CD14-positive monocyte (primary cell): ENCODE measurements around the gene SSBP2. TPM values are rescaled to one million over a fixed set of nuclear protein-coding genes. Genes with fewer than 3 reads are reported as not detected.

Source experiments
- DNase-seq, 3 donors: peaks; one replicate each; pipeline ENCODE4 v3.0.0-alpha.2; 2011 to 2022
- H2AFZ ChIP-seq: 2 replicates; pipeline ENCODE4 v1.6.0; 2012; ENCODE audit warnings: mild to moderate bottlenecking, low read depth, low read length, inconsistent platforms; ENCODE audit not compliant: insufficient read depth, poor library complexity, severe bottlenecking
- H3K27ac ChIP-seq, 2 donors: 1 replicate in 1 of 2; 2 replicates in 1 of 2; pipeline ENCODE4 v1.5.1; 2012 to 2013; ENCODE audit warnings: low read length in 2 of 2, control low read depth in 1 of 2, inconsistent platforms in 1 of 2, low read depth in 1 of 2, mild to moderate bottlenecking in 1 of 2
- H3K27me3 ChIP-seq, 2 donors: one replicate each; pipeline versions ENCODE4 v1.6.0 to v1.6.1; 2011 to 2013; ENCODE audit warnings: low read length in 2 of 2; ENCODE audit not compliant: control insufficient read depth in 2 of 2, insufficient read depth in 2 of 2
- H3K36me3 ChIP-seq, 2 donors: replicated peaks in 1 of 2; 1 replicate in 1 of 2; 2 replicates in 1 of 2; pipeline versions ENCODE4 v1.5.1 to v1.6.1; 2012 to 2013; ENCODE audit warnings: low read length in 2 of 2, control low read depth in 1 of 2, inconsistent platforms in 1 of 2, mild to moderate bottlenecking in 1 of 2; ENCODE audit not compliant: insufficient read depth in 2 of 2, control insufficient read depth in 1 of 2
- H3K4me1 ChIP-seq, 2 donors: 1 replicate in 1 of 2; 2 replicates in 1 of 2; pipeline versions ENCODE4 v1.5.1 to v1.6.1; 2012 to 2013; ENCODE audit warnings: low read length in 2 of 2, control low read depth in 1 of 2, inconsistent platforms in 1 of 2, mild to moderate bottlenecking in 1 of 2, moderate library complexity in 1 of 2; ENCODE audit not compliant: insufficient read depth in 2 of 2, control insufficient read depth in 1 of 2
- H3K4me2 ChIP-seq: replicated peaks from 2 replicates; pipeline ENCODE3; 2012; ENCODE audit warnings: low read length, moderate library complexity, mild to moderate bottlenecking; ENCODE audit not compliant: poor library complexity, severe bottlenecking; ENCODE audit errors: extremely low read depth
- H3K4me3 ChIP-seq, 3 experiments: fragments of 200-600 bp in 1 of 3; sonication (generic) in 1 of 3; replicated peaks in 1 of 3; 1 replicate in 2 of 3; 2 replicates in 1 of 3; pipeline ENCODE4 v1.5.1; 2011 to 2013; ENCODE audit warnings: low read length in 3 of 3, mild to moderate bottlenecking in 3 of 3, control low read depth in 2 of 3, low read depth in 2 of 3, inconsistent platforms in 1 of 3, moderate library complexity in 1 of 3
- H3K79me2 ChIP-seq: 2 replicates; pipeline ENCODE4 v1.6.0; 2012; ENCODE audit warnings: mild to moderate bottlenecking, control low read depth, inconsistent platforms, low read length, moderate library complexity; ENCODE audit not compliant: insufficient read depth
- H3K9ac ChIP-seq: 2 replicates; pipeline ENCODE4 v1.6.0; 2017; ENCODE audit warnings: low read length, mild to moderate bottlenecking; ENCODE audit not compliant: insufficient read depth, poor library complexity, severe bottlenecking
- H3K9me3 ChIP-seq, 2 donors: replicated peaks in 1 of 2; 1 replicate in 1 of 2; 2 replicates in 1 of 2; pipeline versions ENCODE4 v1.5.1 to v1.6.1; 2012 to 2013; ENCODE audit warnings: low read length in 2 of 2, control low read depth in 1 of 2; ENCODE audit not compliant: control insufficient read depth in 1 of 2, insufficient read depth in 1 of 2
- H4K20me1 ChIP-seq: 2 replicates; pipeline ENCODE4 v1.6.0; 2012; ENCODE audit warnings: mild to moderate bottlenecking, low read length, control low read depth, moderate library complexity; ENCODE audit not compliant: insufficient read depth
- H3K27ac Mint-ChIP-seq, 7 donors: one replicate each; pipeline ENCODE4 v1.8.0; 2020; ENCODE audit warnings: mild to moderate bottlenecking in 7 of 7, mixed read lengths in 7 of 7, moderate library complexity in 6 of 7, inconsistent platforms in 2 of 7
- H3K27me3 Mint-ChIP-seq, 3 donors: one replicate each; pipeline ENCODE4 v1.8.0; 2021 to 2022; ENCODE audit warnings: low read depth in 3 of 3, mild to moderate bottlenecking in 3 of 3, mixed read lengths in 3 of 3, moderate library complexity in 3 of 3, inconsistent platforms in 1 of 3
- H3K36me3 Mint-ChIP-seq, 2 donors: one replicate each; pipeline ENCODE4 v1.8.0; 2020; ENCODE audit warnings: mixed read lengths in 2 of 2, inconsistent platforms in 1 of 2, mild to moderate bottlenecking in 1 of 2
- H3K4me1 Mint-ChIP-seq: one replicate; pipeline ENCODE4 v1.8.0; 2020; ENCODE audit warnings: mild to moderate bottlenecking, mixed read lengths
- H3K4me3 Mint-ChIP-seq, 2 donors: one replicate each; pipeline ENCODE4 v1.8.0; 2020; ENCODE audit warnings: mild to moderate bottlenecking in 2 of 2, mixed read lengths in 2 of 2, moderate library complexity in 1 of 2
- H3K9me3 Mint-ChIP-seq, 7 donors: one replicate each; pipeline ENCODE4 v1.8.0; 2020 to 2022; ENCODE audit warnings: mixed read lengths in 7 of 7, mild to moderate bottlenecking in 6 of 7, moderate library complexity in 6 of 7, inconsistent platforms in 2 of 7
- CTCF ChIP-seq: fragments of 200-600 bp; IDR thresholded peaks from one replicate; pipeline ENCODE4 v1.8.0; 2022; ENCODE audit warnings: antibody characterized with exemption, mild to moderate bottlenecking
- WGBS: methylation state at CpG from one replicate; pipeline ENCODE4 v1.1.5; 2013; ENCODE audit warnings: missing lambda C conversion rate; ENCODE audit not compliant: insufficient coverage; 5-methylcytosine and 5-hydroxymethylcytosine counted together
- intact Hi-C, 2 donors: fragments of 100-400 bp; cut with micrococcal nuclease; formaldehyde crosslinking; loops; one replicate each; pipeline versions ENCODE4 v1.15.0 to v1.15.1; 2023
- polyA plus RNA-seq, 3 donors: library from polyadenylated mRNA; depleted of rRNA in 1 of 3; unstranded in 2 of 3; stranded (reverse) in 1 of 3; fragments of 300-500 nt in 2 of 3; fragments of >200 nt in 1 of 3; fragmentation: Illumina TruSeq in 2 of 3; gene quantifications; 1 replicate in 2 of 3; 2 replicates in 1 of 3; pipeline ENCODE4 v1.2.3, GENCODE V29; 2012 to 2021

SSBP2 gene
- polyA plus RNA-seq, 3 donors, result 29.1 to 55.2 (median 53.4) TPM

GRCh38 chr5:81426359-81427030 lies 324.4 kb downstream of the SSBP2 start:
- no peak overlapping the region for H3K27ac ChIP-seq
- H3K4me1 ChIP-seq, result no peaks in the 10 kb centered on the region
- H3K27me3 Mint-ChIP-seq, result no peaks in the 10 kb centered on the region
- no peaks in the 10 kb centered on the region for H4K20me1 ChIP-seq
- no peak overlapping the region for H3K9ac ChIP-seq
- H3K9me3 ChIP-seq, result no peaks in the 10 kb centered on the region
- no peak overlapping the region for H3K4me2 ChIP-seq
- no peaks in the 10 kb centered on the region for H3K9me3 Mint-ChIP-seq
- peaks cover 0 to 5% of the 10 kb centered on the region in 2 donors for H3K36me3 ChIP-seq
- no peak overlapping the region for H2AFZ ChIP-seq
- H3K79me2 ChIP-seq, result no peaks in the 10 kb centered on the region
- no peaks in the 10 kb centered on the region for H3K27me3 ChIP-seq
- peaks cover 5 to 16% of the 10 kb centered on the region in 2 donors for H3K36me3 Mint-ChIP-seq
- peak in 1 of 3 donors; percentile 6 for DNase-seq
- no peak overlapping the region for H3K4me3 ChIP-seq
- no peak for TF ChIP-seq CTCF
- no CpG with 5 or more reads among the region's 3 CpGs for WGBS
- peak overlapping the region in 2 of 7 donors; percentile 73 to 77 for H3K27ac Mint-ChIP-seq
- peaks cover 7% of the 10 kb centered on the region for H3K4me1 Mint-ChIP-seq
- intact Hi-C loops, result loop anchor here (5.0 to 10.0 kb wide), 2 partner anchors 411 to 738 kb away; no protein-coding TSS in a partner anchor
- H3K4me3 Mint-ChIP-seq, result no peak overlapping the region

- no peaks in the 10 kb centered on the region for H4K20me1 ChIP-seq
- Mint-ChIP-seq H3K27me3 (no peaks in the 10 kb centered on the region), H3K4me1 (peaks cover 9% of the 10 kb centered on the region), H3K27ac (no peak overlapping the region), H3K4me3 (no peak overlapping the region), H3K9me3 (no peaks in the 10 kb centered on the region), H3K36me3 (peaks cover 10 to 21% of the 10 kb centered on the region in 2 donors)
- intact Hi-C loops, result loop anchor here (5.0 to 10.0 kb wide), 2 partner anchors 412 to 739 kb away; no protein-coding TSS in a partner anchor
- WGBS, result no CpG with 5 or more reads among the region's 2 CpGs
- no peak overlapping the region for H3K27ac ChIP-seq
- H3K79me2 ChIP-seq, result no peaks in the 10 kb centered on the region
- H3K27me3 ChIP-seq, result no peaks in the 10 kb centered on the region
- H3K36me3 ChIP-seq, result peaks cover 0 to 5% of the 10 kb centered on the region in 2 donors
- H3K9ac ChIP-seq, result no peak overlapping the region
- H3K4me3 ChIP-seq, result no peak overlapping the region
- no peaks in the 10 kb centered on the region for H3K4me1 ChIP-seq
- peak; percentile 75 for TF ChIP-seq CTCF
- peak; percentile 3 to 50 (median 19) for DNase-seq
- H2AFZ ChIP-seq, result no peak overlapping the region
- H3K9me3 ChIP-seq, result no peaks in the 10 kb centered on the region
- H3K4me2 ChIP-seq, result no peak overlapping the region
Measured at GRCh38 chr5:81425569-81425968, 325.3 kb downstream of the SSBP2 start.
